ENCODE results near the gene RASAL2.

- no peak for TF ChIP-seq POLR2A (IDR thresholded peaks at IDR 0.05; ENCODE audit: low read depth, low read length)
- TF ChIP-seq TAF1 (IDR thresholded peaks at IDR 0.05; ENCODE audit: borderline replicate concordance, low read depth, low read length) = no peak
- TF ChIP-seq POLR2AphosphoS5 (IDR thresholded peaks at IDR 0.05; ENCODE audit: low read depth, low read length) = no peak
These were observed 435.0 kb downstream of the RASAL2 start for GRCh38 chr1:178528953-178529335.

All from GM12892 (cell line).